Measurements from ENCODE around the gene KCNQ1. TPM values are rescaled to one million over a fixed set of nuclear protein-coding genes. Genes with fewer than 3 reads are reported as not detected.

KCNQ1 gene
- total and polyA plus RNA-seq, 2 of the 13 experiments (the other 11 are each of a cell fraction or from before 2014, with no cell fraction given): 0.02 to 0.08 TPM

GRCh38 chr11:2728663-2729332, 284.0 kb downstream of the KCNQ1 start (continued):
- TF ChIP-seq FUBP1 (CRISPR knock-in tag; IDR thresholded peaks at IDR 0.05; ENCODE audit: borderline replicate concordance): 0 out of 2 replicates have a peak, but pooled peaks have one; percentile 19
- no peak for TF ChIP-seq ZNF720 (CRISPR knock-in tag; IDR thresholded peaks at IDR 0.05)
- no peak for TF ChIP-seq MXD4 (CRISPR knock-in tag; IDR thresholded peaks at IDR 0.05)
- TF ChIP-seq ZNF431 (CRISPR knock-in tag; IDR thresholded peaks at IDR 0.05; ENCODE audit: borderline replicate concordance, low read depth): no peak
- peak; percentile 43 for TF ChIP-seq HNRNPLL (IDR thresholded peaks at IDR 0.05; ENCODE audit: low read depth, low read length, poor library complexity, severe bottlenecking)
- no peak for TF ChIP-seq ZNF224 (CRISPR knock-in tag; IDR thresholded peaks at IDR 0.05)
- TF ChIP-seq ZIK1 (CRISPR knock-in tag; IDR thresholded peaks at IDR 0.05; ENCODE audit: borderline replicate concordance, low read depth): peak; percentile 88; the same call in 1 of the 2 replicates
- no peak for TF ChIP-seq ZFP36 (IDR thresholded peaks at IDR 0.05; ENCODE audit: borderline replicate concordance, low read depth, low read length, partially characterized antibody)
- TF ChIP-seq ZNF530 (CRISPR knock-in tag; IDR thresholded peaks at IDR 0.05; ENCODE audit: low read depth): no peak
- TF ChIP-seq CREM (IDR thresholded peaks at IDR 0.05): peak; percentile 82
- no peak for TF ChIP-seq CREM (CRISPR knock-in tag; IDR thresholded peaks at IDR 0.05)
- TF ChIP-seq, protein P1, sequence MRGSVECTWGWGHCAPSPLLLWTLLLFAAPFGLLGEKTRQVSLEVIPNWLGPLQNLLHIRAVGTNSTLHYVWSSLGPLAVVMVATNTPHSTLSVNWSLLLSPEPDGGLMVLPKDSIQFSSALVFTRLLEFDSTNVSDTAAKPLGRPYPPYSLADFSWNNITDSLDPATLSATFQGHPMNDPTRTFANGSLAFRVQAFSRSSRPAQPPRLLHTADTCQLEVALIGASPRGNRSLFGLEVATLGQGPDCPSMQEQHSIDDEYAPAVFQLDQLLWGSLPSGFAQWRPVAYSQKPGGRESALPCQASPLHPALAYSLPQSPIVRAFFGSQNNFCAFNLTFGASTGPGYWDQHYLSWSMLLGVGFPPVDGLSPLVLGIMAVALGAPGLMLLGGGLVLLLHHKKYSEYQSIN (CRISPR knock-in tag; IDR thresholded peaks at IDR 0.05; ENCODE audit: borderline replicate concordance): no peak
- TF ChIP-seq FLYWCH1 (CRISPR knock-in tag; IDR thresholded peaks at IDR 0.05): no peak
- TF ChIP-seq, protein P2, sequence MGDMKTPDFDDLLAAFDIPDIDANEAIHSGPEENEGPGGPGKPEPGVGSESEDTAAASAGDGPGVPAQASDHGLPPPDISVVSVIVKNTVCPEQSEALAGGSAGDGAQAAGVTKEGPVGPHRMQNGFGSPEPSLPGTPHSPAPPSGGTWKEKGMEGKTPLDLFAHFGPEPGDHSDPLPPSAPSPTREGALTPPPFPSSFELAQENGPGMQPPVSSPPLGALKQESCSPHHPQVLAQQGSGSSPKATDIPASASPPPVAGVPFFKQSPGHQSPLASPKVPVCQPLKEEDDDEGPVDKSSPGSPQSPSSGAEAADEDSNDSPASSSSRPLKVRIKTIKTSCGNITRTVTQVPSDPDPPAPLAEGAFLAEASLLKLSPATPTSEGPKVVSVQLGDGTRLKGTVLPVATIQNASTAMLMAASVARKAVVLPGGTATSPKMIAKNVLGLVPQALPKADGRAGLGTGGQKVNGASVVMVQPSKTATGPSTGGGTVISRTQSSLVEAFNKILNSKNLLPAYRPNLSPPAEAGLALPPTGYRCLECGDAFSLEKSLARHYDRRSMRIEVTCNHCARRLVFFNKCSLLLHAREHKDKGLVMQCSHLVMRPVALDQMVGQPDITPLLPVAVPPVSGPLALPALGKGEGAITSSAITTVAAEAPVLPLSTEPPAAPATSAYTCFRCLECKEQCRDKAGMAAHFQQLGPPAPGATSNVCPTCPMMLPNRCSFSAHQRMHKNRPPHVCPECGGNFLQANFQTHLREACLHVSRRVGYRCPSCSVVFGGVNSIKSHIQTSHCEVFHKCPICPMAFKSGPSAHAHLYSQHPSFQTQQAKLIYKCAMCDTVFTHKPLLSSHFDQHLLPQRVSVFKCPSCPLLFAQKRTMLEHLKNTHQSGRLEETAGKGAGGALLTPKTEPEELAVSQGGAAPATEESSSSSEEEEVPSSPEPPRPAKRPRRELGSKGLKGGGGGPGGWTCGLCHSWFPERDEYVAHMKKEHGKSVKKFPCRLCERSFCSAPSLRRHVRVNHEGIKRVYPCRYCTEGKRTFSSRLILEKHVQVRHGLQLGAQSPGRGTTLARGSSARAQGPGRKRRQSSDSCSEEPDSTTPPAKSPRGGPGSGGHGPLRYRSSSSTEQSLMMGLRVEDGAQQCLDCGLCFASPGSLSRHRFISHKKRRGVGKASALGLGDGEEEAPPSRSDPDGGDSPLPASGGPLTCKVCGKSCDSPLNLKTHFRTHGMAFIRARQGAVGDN (CRISPR knock-in tag; IDR thresholded peaks at IDR 0.05): peak; percentile 93
- peak; percentile 52; the same call in 1 of the 2 replicates for TF ChIP-seq SALL2 (CRISPR knock-in tag; IDR thresholded peaks at IDR 0.05)
- no peak for TF ChIP-seq KLF6 (CRISPR knock-in tag; IDR thresholded peaks at IDR 0.05)
- no peak for TF ChIP-seq HOXA7 (CRISPR knock-in tag; IDR thresholded peaks at IDR 0.05)
- TF ChIP-seq SMAD3 (CRISPR knock-in tag; IDR thresholded peaks at IDR 0.05): no peak
- no peak for TF ChIP-seq MYNN (CRISPR knock-in tag; IDR thresholded peaks at IDR 0.05; ENCODE audit: low read depth)
- no peak for TF ChIP-seq KAT2B (IDR thresholded peaks at IDR 0.05; ENCODE audit: borderline replicate concordance, low read depth, low read length)

Data from HepG2 (cell line).